Dedifferentiated amniotic fluid mesenchymal stem cell (primary cell): ENCODE data around the gene ZNF844.
"Not testable (repeated sequence)": the region's sequence is repeated elsewhere in the genome, so short reads cannot be mapped to it uniquely, and the experiment has no call there.

Experiments
- DNase-seq: peaks from one replicate; pipeline ENCODE4 v3.0.0-alpha.2; 2016; ENCODE audit errors: extremely low spot score

Gene ZNF844

GRCh38 chr19:12064590-12065538, at the start of gene ZNF844:
Gene ZNF844, plus strand, starts transcription at chr19:12064731. Its CDS starts 143 bp downstream, at chr19:12064874.
- DNase-seq, result peak; percentile 88

- DNase-seq, result no peak
Observed at GRCh38 chr19:12015015-12015752, 49.3 kb upstream of the ZNF844 start.

GRCh38 chr19:12015753-12016116, 48.8 kb upstream of the ZNF844 start:
- DNase-seq, result no peak

DNA sequence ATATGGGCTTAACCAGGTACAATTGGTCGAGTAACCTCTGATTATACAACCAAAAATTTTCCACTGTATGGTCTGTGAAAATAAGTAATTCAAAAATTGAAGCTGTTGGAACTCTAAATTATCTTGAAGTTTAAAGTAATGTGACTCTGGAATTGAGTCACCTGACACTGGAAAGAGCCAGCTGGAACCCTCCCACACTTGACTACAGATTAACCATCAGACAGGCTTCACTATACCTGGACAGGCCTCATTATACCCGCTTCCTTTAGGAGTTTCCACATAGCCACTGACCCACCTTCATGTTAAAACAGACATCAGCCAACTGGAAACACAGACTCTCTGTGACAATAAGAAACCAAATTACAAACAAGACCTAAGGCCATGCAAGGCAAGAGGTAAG, 30.3 kb upstream of the ZNF844 start:
- DNase-seq, result no peak

GRCh38 chr19:12034620-12035019, 29.9 kb upstream of the ZNF844 start:
- no peak for DNase-seq

DNA sequence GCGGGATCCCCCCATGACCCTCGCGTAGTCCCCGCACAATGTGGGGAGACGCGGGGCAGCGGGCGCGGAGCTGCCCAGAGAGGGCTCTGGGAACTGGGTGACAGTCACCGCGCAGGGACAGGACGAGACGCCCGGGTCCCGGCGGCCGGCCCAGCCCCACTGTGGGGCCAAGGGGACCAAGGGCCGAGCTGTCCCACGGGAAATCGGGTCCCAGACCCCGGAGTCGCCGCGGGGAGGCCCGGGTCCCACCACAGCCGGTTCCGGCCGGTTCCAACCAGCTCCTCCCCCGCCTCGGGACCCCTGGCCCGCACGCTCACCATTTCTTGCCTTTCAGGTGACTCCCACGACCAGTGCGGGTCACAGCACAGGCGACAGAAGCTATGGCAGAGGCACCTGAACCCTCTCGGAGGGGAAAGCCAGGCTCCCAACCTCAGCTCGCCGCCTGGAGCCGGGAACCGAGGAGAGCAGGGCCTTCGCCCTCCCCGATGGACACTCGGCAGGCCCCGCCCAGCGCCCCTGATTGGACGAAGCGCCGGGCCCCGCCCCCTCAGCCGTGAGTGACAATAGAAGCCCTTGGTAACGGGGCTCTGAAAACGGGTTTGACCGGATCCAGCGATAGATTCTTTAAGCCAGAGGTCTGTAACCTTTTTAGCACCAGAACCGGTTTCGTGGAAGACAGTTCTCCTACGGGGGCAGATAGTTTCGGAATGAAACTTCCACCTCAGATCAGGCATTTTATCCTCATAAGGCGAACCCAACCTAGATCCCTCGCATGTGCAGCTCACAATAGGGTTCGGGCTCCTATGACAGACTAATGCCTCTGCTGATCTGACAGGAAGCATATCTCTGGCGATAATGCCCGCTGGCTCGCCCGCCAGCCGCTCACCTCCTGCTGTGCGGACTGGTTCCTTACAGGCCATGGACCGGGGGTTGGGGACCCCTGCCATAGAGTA, 29.0 kb upstream of the ZNF844 start, which contains the start of gene ZNF433:
TSS of gene ZNF433 (minus strand) at position 460 of the 953 bp plus-strand sequence. CDS start at position 320, 140 bp downstream.
- DNase-seq, result peak; percentile 92

- DNase-seq, result no peak
Observed at GRCh38 chr19:12042893-12043292, 21.6 kb upstream of the ZNF844 start.

- DNase-seq, result no peak
Observed at GRCh38 chr19:12043752-12044422, 20.6 kb upstream of the ZNF844 start.

DNA sequence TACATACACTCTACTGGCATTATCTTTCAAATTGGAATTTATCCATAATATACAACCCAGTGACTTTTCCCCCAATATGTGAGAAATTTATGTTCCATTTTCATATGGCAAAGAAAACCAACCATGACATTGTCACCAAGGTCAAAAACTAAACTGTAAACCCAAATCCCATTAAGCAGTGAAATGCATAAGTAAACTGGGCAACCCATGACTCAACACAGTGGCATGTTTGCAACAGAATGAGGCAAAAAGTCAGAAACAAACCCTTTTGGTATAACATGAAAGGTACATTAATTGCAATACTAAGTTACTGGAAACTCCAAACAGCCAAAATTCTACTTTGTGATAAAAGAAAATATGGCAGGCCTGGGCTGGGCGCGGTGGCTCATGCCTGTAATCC, 16.7 kb upstream of the ZNF844 start:
- DNase-seq, result no peak

- no peak for DNase-seq
Observed at GRCh38 chr19:12052091-12052496, 12.4 kb upstream of the ZNF844 start.

DNA sequence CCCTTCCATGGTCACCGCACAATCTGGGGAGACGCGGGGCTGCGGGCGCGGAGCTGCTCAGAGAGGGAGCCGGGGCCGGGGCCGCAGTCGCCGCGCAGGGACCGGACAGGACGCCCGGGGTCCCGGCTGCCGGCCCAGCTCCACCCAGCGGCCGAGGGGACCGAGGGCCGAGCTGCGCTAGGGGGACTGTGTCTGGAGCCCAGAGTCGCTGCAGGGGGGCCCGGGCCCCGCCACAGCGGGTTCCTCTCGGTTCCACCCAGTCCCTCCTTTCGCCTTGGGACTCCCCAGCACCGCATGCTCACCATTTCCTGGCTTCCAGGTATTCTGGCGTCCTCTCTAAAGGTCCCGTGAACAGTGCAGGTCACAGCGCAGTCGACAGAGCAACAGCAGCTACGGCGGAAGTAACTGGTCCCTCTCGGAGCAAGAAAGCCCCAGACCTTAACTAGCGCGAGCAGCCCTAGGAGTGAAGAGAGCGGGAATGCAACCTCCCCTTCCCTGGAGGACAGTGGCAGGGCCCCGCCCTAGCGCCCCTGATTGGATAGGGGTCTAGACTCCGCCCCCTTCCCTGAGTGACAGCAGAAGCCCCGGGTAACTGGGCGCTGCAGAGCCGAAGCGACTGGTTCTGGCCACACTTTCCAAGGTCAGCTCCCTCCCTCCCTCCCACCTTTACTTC, 11.9 kb upstream of the ZNF844 start, which contains the start of gene ZNF878:
TSS of gene ZNF878 (minus strand) at position 465 of the 673 bp plus-strand sequence. CDS start at position 305, 160 bp downstream.
- peak; percentile 67 for DNase-seq

DNA sequence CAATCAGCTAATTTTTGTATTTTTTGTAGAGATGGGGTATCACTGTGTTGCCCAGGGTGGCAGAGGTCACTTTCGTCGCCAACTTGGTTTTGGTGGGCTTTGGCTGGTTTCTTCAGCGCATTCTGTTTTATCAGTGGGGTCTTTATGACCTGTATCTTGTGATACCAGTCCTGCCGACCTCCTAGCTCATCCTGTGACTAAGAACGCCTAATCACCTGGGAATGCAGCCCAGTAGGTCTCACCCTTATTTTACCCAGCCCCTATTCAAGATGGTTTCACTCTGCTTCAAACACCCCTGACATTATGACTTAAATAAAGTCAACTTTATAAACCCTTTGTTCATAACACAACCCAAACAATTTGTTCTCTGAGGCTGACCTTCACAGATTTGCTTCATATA, 8.7 kb upstream of the ZNF844 start:
- no peak for DNase-seq

DNA sequence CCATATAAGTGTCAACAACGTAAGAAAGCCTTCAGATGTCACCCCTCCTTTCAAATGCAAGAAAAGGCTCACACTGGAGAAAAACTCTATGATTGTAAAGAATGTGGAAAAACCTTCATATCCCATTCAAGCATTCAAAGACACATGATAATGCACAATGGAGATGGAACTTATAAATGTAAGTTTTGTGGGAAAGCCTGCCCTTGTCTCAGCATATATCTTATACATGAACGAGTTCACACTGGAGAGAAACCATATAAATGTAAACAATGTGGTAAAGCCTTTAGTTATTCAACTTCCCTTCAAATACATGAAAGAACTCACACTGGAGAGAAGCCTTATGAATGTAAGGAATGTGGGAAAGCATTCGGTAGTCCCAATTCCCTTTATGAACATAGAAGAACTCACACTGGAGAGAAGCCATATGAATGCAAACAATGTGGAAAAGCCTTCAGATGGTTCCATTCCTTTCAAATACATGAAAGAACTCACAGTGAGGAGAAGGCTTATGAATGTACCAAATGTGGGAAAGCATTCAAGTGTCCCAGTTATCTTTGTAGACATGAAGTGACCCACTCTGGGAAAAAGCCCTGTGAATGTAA, 11.1 kb downstream of the ZNF844 start:
- DNase-seq, result no peak

GRCh38 chr19:12076331-12076730, 11.8 kb downstream of the ZNF844 start:
- DNase-seq, result not testable (repeated sequence)

DNA sequence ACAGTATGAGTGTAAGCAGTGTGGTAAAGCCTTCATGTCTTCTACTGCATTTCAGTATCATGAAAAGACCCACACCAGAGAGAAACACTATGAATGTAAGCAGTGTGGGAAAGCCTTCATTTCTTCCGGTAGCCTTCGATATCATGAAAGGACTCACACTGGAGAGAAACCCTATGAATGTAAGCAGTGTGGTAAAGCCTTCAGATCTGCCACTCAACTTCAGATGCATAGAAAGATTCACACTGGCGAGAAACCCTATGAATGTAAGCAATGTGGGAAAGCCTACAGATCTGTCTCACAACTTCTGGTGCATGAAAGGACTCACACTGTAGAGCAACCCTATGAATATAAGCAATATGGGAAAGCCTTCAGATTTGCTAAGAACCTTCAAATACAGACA, 12.8 kb downstream of the ZNF844 start:
- DNase-seq, result no peak

DNA sequence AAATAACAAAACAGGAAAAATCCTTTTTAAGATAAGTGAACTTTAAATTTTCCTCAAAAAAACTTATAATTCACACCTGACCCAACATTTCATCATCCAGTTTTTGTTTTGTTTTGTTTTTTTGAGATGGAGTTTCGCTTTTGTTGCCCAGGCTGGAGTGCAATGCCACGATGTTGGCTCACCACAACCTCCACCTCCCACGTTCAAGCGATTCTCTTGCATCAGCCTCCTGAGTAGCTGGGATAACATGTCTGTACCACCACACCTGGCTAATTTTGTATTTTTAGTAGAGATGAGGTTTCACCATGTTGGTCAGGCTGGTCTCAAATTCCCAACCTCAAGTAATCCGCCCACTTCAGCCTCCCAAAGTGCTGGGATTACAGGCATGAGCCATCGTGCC, 18.8 kb downstream of the ZNF844 start:
- not testable (repeated sequence) for DNase-seq

DNA sequence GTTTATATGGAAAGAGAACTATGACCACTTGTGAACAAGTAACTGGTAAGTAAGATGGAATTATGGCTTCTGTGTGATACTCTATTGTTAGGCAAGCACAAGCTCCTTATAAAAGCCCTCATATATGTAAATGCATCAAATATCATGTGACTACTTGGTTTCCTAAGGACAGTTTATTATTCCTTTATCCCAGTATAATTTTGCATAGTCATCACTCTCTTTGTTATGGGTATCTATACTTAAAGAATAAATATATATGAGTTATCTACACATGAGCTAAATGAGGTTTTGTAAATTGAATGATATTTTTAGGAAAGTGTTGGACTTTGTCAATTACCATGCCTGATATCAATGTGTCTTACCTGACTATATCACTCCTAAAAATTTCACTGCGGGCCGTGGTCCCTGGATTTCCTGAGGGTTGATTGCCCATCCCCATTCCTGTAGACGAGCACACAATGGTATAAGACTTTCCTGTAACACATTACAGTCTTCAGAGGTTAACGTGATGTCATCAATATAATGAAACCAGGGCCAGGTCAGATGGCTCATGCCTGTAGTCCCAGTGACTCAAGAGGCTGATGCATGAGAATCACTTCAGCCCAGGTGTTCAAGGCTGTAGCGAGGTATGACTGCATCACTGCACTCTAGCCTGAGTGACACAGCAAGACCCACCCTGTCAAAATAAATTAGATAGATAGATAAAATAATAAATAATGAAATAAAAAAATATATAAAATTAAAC, 20.7 kb downstream of the ZNF844 start:
- DNase-seq, result no peak

GRCh38 chr19:12090807-12091206, 26.3 kb downstream of the ZNF844 start:
- peak; percentile 60 for DNase-seq
